Mesothelial cell of epicardium (in vitro differentiated cells): ENCODE measurements around the gene SLC35D3. TPM values are rescaled to one million over a fixed set of nuclear protein-coding genes. Genes with fewer than 3 reads are reported as not detected.
A peak's percentile ranks its signal among the peaks of the same experiment; 100 is the strongest.
"Not testable (repeated sequence)": the region's sequence is repeated elsewhere in the genome, so short reads cannot be mapped to it uniquely, and the experiment has no call there.

Experiments used
- DNase-seq, 2 experiments: peaks; one replicate each; pipeline ENCODE4 v3.0.0; 2021; ENCODE audit warnings: low spot score in 2 of 2; ENCODE audit not compliant: unreplicated experiment in 2 of 2
- H3K27ac Mint-ChIP-seq: 2 replicates; pipeline ENCODE4 v1.8.0; 2021; ENCODE audit warnings: mixed read lengths
- H3K27me3 Mint-ChIP-seq: 2 replicates; pipeline ENCODE4 v1.8.0; 2021; ENCODE audit warnings: low read depth, mixed read lengths
- H3K36me3 Mint-ChIP-seq: 2 replicates; pipeline ENCODE4 v1.8.0; 2021; ENCODE audit warnings: mixed read lengths
- H3K4me1 Mint-ChIP-seq: 2 replicates; pipeline ENCODE4 v1.8.0; 2021; ENCODE audit warnings: mixed read lengths
- H3K4me3 Mint-ChIP-seq: 2 replicates; pipeline ENCODE4 v1.8.0; 2021; ENCODE audit warnings: mild to moderate bottlenecking, moderate library complexity, mixed read lengths
- H3K9me3 Mint-ChIP-seq: 2 replicates; pipeline ENCODE4 v1.8.0; 2021; ENCODE audit warnings: mixed read lengths
- total RNA-seq: library from RNA; stranded (reverse); gene quantifications from 3 replicates; pipeline ENCODE4 v1.2.1, GENCODE V29; 2021
- TF ChIP-seq, protein P1 (sequence below): fragments of 200-600 bp; sonication (generic); IDR thresholded peaks from one replicate; pipeline ENCODE4 v1.5.0; 2021; ENCODE audit warnings: antibody characterized with exemption; ENCODE audit not compliant: unreplicated experiment

Gene SLC35D3
- total RNA-seq, 1 donor from 2014 or later: not detected

DNA sequence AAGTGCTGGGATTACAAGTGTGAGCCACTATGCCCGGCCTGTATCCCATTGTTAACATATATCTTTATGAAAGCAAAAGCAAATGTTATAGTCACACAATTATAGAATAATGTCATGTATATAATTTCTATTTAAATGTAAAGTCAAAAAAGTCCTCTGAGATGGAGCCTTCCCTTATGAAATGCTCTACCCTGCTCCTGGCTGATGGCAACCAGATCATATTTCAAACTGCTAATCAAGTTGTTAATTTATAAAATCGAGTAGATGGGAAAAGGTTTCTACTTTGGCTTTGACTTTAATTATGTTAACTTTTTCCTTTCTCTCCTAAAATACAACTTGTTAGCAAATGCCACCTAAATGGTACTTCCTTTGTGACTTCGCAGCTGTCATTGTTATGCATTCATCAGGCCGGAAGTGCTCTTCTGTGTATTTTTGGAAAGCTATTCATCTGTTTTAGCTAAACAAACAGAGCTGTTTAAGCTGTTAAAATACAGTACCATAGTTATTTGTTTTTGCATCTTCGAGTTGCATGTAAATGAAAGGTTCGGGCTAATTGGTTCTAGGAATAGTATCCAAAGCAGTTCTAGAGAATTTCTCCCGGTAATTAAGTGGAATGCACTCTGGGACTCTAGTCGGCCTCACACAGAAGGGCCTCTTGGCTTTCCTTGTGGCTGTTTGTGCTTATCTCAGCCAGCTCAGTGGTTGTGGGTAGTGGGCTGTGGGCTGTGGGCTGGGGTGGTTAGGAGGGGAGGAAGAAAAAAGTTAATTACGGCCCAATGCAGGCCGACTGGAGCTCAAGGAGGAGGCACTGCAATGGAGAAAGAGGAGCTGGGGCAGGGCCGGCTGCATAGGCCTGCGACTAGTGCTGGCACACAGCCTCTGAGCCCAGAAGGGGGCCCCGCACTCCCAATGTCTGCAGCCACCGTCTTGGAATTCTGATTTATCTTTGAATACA is 34.8 kb downstream of the SLC35D3 start:
- TF ChIP-seq, protein P1, sequence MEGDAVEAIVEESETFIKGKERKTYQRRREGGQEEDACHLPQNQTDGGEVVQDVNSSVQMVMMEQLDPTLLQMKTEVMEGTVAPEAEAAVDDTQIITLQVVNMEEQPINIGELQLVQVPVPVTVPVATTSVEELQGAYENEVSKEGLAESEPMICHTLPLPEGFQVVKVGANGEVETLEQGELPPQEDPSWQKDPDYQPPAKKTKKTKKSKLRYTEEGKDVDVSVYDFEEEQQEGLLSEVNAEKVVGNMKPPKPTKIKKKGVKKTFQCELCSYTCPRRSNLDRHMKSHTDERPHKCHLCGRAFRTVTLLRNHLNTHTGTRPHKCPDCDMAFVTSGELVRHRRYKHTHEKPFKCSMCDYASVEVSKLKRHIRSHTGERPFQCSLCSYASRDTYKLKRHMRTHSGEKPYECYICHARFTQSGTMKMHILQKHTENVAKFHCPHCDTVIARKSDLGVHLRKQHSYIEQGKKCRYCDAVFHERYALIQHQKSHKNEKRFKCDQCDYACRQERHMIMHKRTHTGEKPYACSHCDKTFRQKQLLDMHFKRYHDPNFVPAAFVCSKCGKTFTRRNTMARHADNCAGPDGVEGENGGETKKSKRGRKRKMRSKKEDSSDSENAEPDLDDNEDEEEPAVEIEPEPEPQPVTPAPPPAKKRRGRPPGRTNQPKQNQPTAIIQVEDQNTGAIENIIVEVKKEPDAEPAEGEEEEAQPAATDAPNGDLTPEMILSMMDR: no peak
- H3K9me3 Mint-ChIP-seq: no peaks in the 10 kb centered on the region
- no peak overlapping the region for H3K4me3 Mint-ChIP-seq
- peaks cover 11% of the 10 kb centered on the region for H3K4me1 Mint-ChIP-seq
- no peaks in the 10 kb centered on the region for H3K36me3 Mint-ChIP-seq
- DNase-seq: no peak
- peaks cover 6% of the 10 kb centered on the region for H3K27me3 Mint-ChIP-seq
- H3K27ac Mint-ChIP-seq: peak overlapping the region; percentile 15

DNA sequence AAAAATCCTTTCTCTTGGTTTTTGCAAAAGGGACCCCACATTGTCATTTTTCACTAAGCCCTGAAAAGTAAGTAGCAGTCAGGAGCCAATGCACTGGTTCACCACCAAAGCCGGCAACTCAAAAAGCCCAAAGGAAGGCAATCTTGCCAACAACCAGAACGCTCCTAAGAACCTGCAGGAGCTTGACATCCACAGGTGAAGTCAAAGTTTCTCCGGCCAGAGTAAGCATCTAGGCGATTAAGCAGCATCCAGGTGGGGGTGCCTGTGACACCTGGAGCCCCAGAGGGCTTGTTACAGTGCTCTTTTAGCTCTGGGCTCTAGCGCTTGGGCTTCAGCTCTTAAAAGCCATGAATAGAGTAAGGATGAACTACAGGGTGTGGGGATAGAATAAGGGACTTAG is 36.1 kb downstream of the SLC35D3 start:
- H3K27me3 Mint-ChIP-seq: peaks cover 6% of the 10 kb centered on the region
- no peaks in the 10 kb centered on the region for H3K9me3 Mint-ChIP-seq
- TF ChIP-seq, protein P1: no peak
- H3K4me1 Mint-ChIP-seq: peaks cover 12% of the 10 kb centered on the region
- no peaks in the 10 kb centered on the region for H3K36me3 Mint-ChIP-seq
- no peak for DNase-seq
- H3K27ac Mint-ChIP-seq: no peak overlapping the region
- no peak overlapping the region for H3K4me3 Mint-ChIP-seq

DNA sequence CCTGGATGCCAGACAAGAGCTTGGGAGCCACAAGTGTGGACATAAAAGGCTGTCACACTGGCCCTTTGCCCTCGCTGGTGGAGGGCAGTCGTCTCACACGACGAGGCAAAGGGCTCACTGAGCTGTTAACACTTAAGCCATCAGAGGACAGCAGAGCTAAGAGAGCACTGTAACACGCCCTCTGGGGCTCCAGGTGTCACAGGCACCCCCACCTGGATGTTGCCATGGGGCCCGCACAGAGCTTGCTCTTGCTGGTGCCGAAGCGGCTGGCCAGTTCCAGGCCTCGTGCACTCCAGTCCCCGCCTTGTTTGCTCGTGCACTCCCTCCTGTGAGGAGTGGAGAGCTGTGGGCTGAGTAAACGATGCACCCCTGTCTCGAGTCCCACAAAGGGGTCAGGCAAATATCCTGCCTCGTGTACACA is 37.4 kb downstream of the SLC35D3 start:
- Mint-ChIP-seq H3K36me3 (no peaks in the 10 kb centered on the region), H3K4me1 (peaks cover 12% of the 10 kb centered on the region), H3K9me3 (no peaks in the 10 kb centered on the region), H3K27ac (no peak overlapping the region), H3K4me3 (no peak overlapping the region), H3K27me3 (peaks cover 6% of the 10 kb centered on the region)
- no peak for DNase-seq
- TF ChIP-seq, protein P1: no peak

DNA sequence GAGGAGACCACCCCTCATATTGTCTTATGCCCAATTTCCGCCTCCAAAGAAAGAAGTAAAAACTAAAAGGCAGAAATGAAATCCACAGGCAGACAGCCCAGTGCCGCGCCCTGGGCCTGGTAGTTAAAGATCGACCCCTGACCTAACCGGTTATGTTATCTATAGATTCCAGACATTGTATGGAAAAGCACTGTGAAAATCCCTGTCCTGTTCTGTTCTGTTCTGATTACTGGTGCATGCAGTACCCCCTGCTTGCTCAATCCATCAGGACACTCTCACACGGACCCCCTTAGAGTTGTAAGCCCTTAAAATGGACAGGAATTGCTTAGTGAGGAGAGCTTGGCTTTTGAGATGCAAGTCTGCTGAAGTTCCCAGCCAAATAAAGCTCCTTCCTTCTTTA is 37.8 kb downstream of the SLC35D3 start:
- not testable (repeated sequence) for H3K9me3 Mint-ChIP-seq, H3K36me3 Mint-ChIP-seq, DNase-seq, H3K27me3 Mint-ChIP-seq, H3K27ac Mint-ChIP-seq, H3K4me3 Mint-ChIP-seq
- peaks cover 12% of the 10 kb centered on the region for H3K4me1 Mint-ChIP-seq

DNA sequence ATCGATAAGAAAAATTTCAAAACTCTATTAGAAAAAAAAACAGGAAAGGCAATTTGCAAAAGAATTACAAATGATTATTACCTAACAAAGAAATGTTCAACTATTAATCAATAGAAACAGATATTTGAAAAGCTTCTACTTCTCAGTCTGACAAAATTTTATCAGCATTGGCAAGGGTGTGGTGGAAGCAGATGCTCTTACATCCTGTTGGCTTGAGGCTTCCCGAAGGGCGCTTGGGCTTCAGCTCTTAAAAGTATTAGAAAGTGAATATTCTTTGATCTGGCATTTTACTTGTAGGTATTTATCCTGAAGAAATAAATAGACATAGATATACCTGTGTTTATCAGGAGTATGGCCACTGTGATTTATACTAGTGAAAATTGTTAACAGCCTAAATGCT is 38.7 kb downstream of the SLC35D3 start:
- H3K27ac Mint-ChIP-seq: no peak overlapping the region
- H3K36me3 Mint-ChIP-seq: no peaks in the 10 kb centered on the region
- H3K27me3 Mint-ChIP-seq: peaks cover 6% of the 10 kb centered on the region
- no peaks in the 10 kb centered on the region for H3K9me3 Mint-ChIP-seq
- H3K4me3 Mint-ChIP-seq: no peak overlapping the region
- DNase-seq: no peak
- H3K4me1 Mint-ChIP-seq: peaks cover 12% of the 10 kb centered on the region
- TF ChIP-seq, protein P1: no peak

DNA sequence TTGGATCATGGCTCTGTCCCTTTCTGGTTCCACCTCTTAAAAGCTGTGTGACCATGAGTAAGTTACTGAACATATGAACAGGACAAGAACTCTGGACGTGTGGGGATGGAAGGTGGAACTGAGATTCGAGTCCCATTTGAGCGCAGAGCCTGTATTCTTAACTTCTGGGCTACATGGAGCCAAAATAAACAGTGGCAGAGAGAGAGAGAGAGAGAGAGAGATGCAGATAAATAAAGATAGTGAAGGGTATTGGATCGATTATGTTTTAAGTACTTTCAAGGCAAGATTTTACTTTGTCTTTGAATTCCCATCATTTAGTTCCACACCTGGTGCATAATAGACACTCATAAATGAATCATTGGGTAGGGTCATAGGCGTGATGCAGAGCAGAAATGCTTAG is 39.7 kb downstream of the SLC35D3 start:
- DNase-seq: no peak
- TF ChIP-seq, protein P1: no peak
- no peaks in the 10 kb centered on the region for H3K9me3 Mint-ChIP-seq
- peaks cover 10% of the 10 kb centered on the region for H3K4me1 Mint-ChIP-seq
- H3K27ac Mint-ChIP-seq: no peak overlapping the region
- no peak overlapping the region for H3K4me3 Mint-ChIP-seq
- H3K36me3 Mint-ChIP-seq: no peaks in the 10 kb centered on the region
- H3K27me3 Mint-ChIP-seq: peaks cover 6% of the 10 kb centered on the region
